ENCODE measurements around the gene TRIM54.
"Not testable (repeated sequence)": the region's sequence is repeated elsewhere in the genome, so short reads cannot be mapped to it uniquely, and the experiment has no call there.

The TRIM54 gene

GRCh38 chr2:27256855-27257454 lies 25.3 kb upstream of the TRIM54 start:
- DNase-seq (ENCODE audit: low read depth, low spot score) = no peak

- DNase-seq (ENCODE audit: low read depth, low spot score) = no peak
These were observed 24.2 kb upstream of the TRIM54 start for GRCh38 chr2:27258051-27258450.

- no peak for DNase-seq (ENCODE audit: low read depth, low spot score)
These were observed 20.8 kb upstream of the TRIM54 start for GRCh38 chr2:27261241-27261925.

- no peak for DNase-seq (ENCODE audit: low read depth, low spot score)
These were observed 20.3 kb upstream of the TRIM54 start for GRCh38 chr2:27261926-27262298.

GRCh38 chr2:27262379-27263286 lies 19.6 kb upstream of the TRIM54 start, which contains the start of gene SLC30A3:
SLC30A3 (minus strand) TSS chr2:27263047; CDS start chr2:27262906, 141 bp downstream.
- no peak for DNase-seq (ENCODE audit: low read depth, low spot score)

- DNase-seq (ENCODE audit: low read depth, low spot score) = no peak
These were observed 18.7 kb upstream of the TRIM54 start for GRCh38 chr2:27263287-27264252.

GRCh38 chr2:27264253-27264752 lies 17.9 kb upstream of the TRIM54 start:
- DNase-seq (ENCODE audit: low read depth, low spot score) = no peak

GRCh38 chr2:27264753-27265535 lies 17.3 kb upstream of the TRIM54 start:
- DNase-seq (ENCODE audit: low read depth, low spot score) = no peak

- no peak for DNase-seq (ENCODE audit: low read depth, low spot score)
These were observed 16.7 kb upstream of the TRIM54 start for GRCh38 chr2:27265536-27265870.

GRCh38 chr2:27268296-27268695 lies 13.9 kb upstream of the TRIM54 start:
- not testable (repeated sequence) for DNase-seq (ENCODE audit: low read depth, low spot score)

- no peak for DNase-seq (ENCODE audit: low read depth, low spot score)
These were observed 12.1 kb upstream of the TRIM54 start for GRCh38 chr2:27270131-27270530.

- DNase-seq (ENCODE audit: low read depth, low spot score) = no peak
These were observed 11.6 kb upstream of the TRIM54 start for GRCh38 chr2:27270670-27271069.

GRCh38 chr2:27271631-27272340 lies 10.4 kb upstream of the TRIM54 start:
- DNase-seq (ENCODE audit: low read depth, low spot score) = no peak

- DNase-seq (ENCODE audit: low read depth, low spot score) = not testable (repeated sequence)
These were observed 9.4 kb upstream of the TRIM54 start for GRCh38 chr2:27272537-27273522.

- DNase-seq (ENCODE audit: low read depth, low spot score) = no peak
These were observed 6.7 kb upstream of the TRIM54 start, which contains the start of gene DNAJC5G for GRCh38 chr2:27275211-27276150. DNAJC5G (plus strand) TSS chr2:27275433; CDS start chr2:27276729, 1,296 bp downstream.

GRCh38 chr2:27278010-27278409 lies 4.2 kb upstream of the TRIM54 start:
- DNase-seq (ENCODE audit: low read depth, low spot score) = no peak

- no peak for DNase-seq (ENCODE audit: low read depth, low spot score)
These were observed 1.4 kb upstream of the TRIM54 start for GRCh38 chr2:27280826-27281225.

Measured in brain pericyte (primary cell).